DOHH2 (cell line): Measurements from ENCODE around the gene SNCG.

Source experiments
- H3F3A ChIP-seq: fragments of 200-600 bp; sonication (generic), shearing (Covaris generic); 2 replicates; pipeline ENCODE4 v1.6.0; 2016; ENCODE audit warnings: antibody characterized with exemption, mild to moderate bottlenecking; ENCODE audit not compliant: control insufficient read depth, insufficient read depth
- H3K27ac ChIP-seq: fragments of 200-600 bp; sonication (generic); 2 replicates; pipeline ENCODE4 v1.5.1; 2014; ENCODE audit warnings: low read depth, mild to moderate bottlenecking, low read length, moderate library complexity
- H3K27me3 ChIP-seq: fragments of 200-600 bp; sonication (generic); 2 replicates; pipeline ENCODE4 v1.6.1; 2014; ENCODE audit warnings: mild to moderate bottlenecking, low read length, mixed read lengths; ENCODE audit not compliant: control insufficient read depth
- H3K36me3 ChIP-seq: fragments of 200-600 bp; sonication (generic); 2 replicates; pipeline ENCODE4 v1.6.1; 2014; ENCODE audit warnings: mild to moderate bottlenecking, low read length, moderate library complexity, mixed read lengths; ENCODE audit not compliant: control insufficient read depth
- H3K4me1 ChIP-seq: fragments of 200-600 bp; sonication (generic); 2 replicates; pipeline ENCODE4 v1.6.1; 2014; ENCODE audit warnings: mild to moderate bottlenecking, low read length, mixed read lengths; ENCODE audit not compliant: control insufficient read depth
- H3K4me2 ChIP-seq: fragments of 200-600 bp; sonication (generic); 2 replicates; pipeline ENCODE4 v1.6.0; 2014; ENCODE audit warnings: mild to moderate bottlenecking, low read length, moderate library complexity
- H3K4me3 ChIP-seq: fragments of 200-600 bp; sonication (generic); 2 replicates; pipeline ENCODE4 v1.5.1; 2014; ENCODE audit warnings: mild to moderate bottlenecking, low read length, mixed read lengths
- H3K79me2 ChIP-seq: fragments of 200-600 bp; sonication (generic); 2 replicates; pipeline ENCODE4 v1.6.1; 2014; ENCODE audit warnings: mild to moderate bottlenecking, low read length, mixed read lengths; ENCODE audit not compliant: control insufficient read depth
- H3K9me2 ChIP-seq: fragments of 200-600 bp; sonication (generic); replicated peaks from 2 replicates; pipeline ENCODE4 v1.6.1; 2014; ENCODE audit warnings: mild to moderate bottlenecking, low read length, mixed read lengths; ENCODE audit not compliant: control insufficient read depth
- H3K9me3 ChIP-seq: fragments of 200-600 bp; sonication (generic); 2 replicates; pipeline ENCODE4 v1.6.1; 2014; ENCODE audit warnings: antibody characterized with exemption, low read length, mixed read lengths; ENCODE audit not compliant: control insufficient read depth, insufficient read depth
- H4K20me1 ChIP-seq: fragments of 200-600 bp; sonication (generic); 2 replicates; pipeline ENCODE4 v1.6.0; 2014; ENCODE audit warnings: low read depth, mild to moderate bottlenecking, antibody characterized with exemption, low read length, moderate library complexity; ENCODE audit not compliant: control insufficient read depth, insufficient read depth
- EZH2phosphoT487 ChIP-seq: fragments of 200-600 bp; sonication (generic); IDR thresholded peaks from 2 replicates; pipeline ENCODE4 v1.6.1; 2017; ENCODE audit warnings: borderline replicate concordance, mild to moderate bottlenecking, antibody characterized with exemption, low read length, moderate library complexity, mixed read lengths
- TF ChIP-seq, protein P1 (sequence below): fragments of 200-600 bp; sonication (generic); IDR thresholded peaks from one replicate; pipeline ENCODE4 v1.5.1; 2014; ENCODE audit warnings: antibody characterized with exemption, mild to moderate bottlenecking, low read depth, low read length; ENCODE audit not compliant: poor library complexity, severe bottlenecking

Gene SNCG

DNA sequence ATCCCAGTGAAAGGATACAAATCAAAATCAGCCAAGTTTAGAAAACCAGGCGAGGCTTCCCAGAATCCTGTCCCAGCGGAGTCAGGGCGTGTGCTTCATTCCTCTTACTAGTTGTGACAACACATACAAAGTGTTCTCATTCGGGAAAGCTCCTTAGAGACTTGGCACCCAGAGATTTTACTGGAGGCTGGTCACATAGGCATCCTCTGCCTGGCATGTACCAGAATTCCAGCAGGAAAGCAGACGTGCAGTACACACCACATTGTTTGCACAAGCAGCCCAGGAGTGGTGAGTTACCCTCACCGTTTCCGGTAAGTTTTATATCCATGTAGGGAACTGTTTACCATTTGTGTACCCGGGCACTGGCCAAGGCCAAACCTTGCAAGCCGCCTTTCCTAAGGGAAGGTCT, 35.8 kb upstream of the SNCG start:
- Histone ChIP-seq H3K4me2 (no peak overlapping the region), H3F3A (no peaks in the 10 kb centered on the region), H4K20me1 (no peaks in the 10 kb centered on the region), H3K4me3 (no peak overlapping the region), H3K27me3 (no peaks in the 10 kb centered on the region), H3K79me2 (no peaks in the 10 kb centered on the region), H3K9me2 (no peaks in the 10 kb centered on the region), H3K27ac (no peak overlapping the region), H3K36me3 (no peaks in the 10 kb centered on the region), H3K4me1 (no peaks in the 10 kb centered on the region), H3K9me3 (no peaks in the 10 kb centered on the region)
- TF ChIP-seq, protein P1, sequence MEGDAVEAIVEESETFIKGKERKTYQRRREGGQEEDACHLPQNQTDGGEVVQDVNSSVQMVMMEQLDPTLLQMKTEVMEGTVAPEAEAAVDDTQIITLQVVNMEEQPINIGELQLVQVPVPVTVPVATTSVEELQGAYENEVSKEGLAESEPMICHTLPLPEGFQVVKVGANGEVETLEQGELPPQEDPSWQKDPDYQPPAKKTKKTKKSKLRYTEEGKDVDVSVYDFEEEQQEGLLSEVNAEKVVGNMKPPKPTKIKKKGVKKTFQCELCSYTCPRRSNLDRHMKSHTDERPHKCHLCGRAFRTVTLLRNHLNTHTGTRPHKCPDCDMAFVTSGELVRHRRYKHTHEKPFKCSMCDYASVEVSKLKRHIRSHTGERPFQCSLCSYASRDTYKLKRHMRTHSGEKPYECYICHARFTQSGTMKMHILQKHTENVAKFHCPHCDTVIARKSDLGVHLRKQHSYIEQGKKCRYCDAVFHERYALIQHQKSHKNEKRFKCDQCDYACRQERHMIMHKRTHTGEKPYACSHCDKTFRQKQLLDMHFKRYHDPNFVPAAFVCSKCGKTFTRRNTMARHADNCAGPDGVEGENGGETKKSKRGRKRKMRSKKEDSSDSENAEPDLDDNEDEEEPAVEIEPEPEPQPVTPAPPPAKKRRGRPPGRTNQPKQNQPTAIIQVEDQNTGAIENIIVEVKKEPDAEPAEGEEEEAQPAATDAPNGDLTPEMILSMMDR, result no peak
- no peak for TF ChIP-seq EZH2phosphoT487

DNA sequence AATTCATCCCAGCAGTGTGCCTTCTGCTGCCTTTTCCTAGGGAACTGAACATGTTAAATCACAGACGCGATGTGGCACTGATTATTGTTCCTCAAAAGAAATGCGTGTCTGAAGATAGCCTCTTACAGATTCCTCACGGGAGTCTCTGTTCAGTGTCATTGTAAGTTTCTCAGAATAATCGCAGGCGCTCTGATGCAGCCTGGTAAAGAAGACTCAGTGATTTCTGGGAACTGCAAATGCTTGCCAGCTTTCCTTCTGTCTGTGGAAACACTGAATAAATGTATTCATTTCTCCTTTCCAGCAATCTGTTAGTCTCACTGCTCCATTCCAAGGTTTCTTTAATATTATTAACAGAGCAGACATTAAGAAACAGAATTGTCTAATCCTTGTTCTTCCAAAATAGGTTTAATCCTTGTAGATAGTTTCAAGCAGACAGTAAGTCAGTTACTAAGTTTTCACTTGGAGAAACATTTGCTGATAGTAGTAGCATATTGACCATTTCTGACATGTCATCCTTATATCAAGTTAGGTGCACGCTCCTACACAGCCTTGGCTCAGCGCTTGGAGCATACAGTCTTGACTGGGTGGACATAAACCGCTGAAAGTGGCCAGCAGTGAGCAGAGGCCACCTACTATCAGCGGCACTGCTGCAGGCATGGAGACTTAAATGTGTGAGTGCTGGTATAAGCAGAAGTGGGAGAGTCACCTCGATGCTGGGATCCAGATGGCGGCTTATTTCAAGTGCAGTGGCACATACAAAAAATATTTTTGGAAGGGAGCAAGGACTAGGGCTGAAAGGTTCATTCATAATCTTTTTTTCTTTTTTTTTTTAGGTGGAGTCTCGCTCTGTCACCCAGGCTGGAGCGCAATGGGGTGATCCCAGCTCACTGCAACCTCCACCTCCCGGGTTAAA, 28.7 kb upstream of the SNCG start:
- H3K36me3 ChIP-seq, result no peaks in the 10 kb centered on the region
- no peaks in the 10 kb centered on the region for H3K4me1 ChIP-seq

DNA sequence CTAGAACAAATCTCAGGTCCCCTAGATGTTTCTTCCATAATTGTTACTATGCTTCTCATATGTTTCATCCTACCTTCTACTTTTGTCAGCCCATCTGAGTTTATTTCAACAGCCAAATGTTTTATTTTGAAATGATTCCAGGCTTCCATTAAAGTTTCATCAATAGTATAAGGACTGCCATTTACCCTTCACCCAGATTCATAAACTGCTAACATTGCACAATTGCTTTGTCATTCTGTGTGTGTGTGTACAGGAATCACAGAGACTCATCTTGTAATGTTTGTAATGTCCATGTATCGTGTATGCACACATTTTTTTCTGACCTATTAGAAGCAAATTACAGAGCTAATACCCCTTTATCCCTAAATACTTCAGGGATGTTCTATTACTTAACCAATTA, 26.5 kb upstream of the SNCG start:
- H3K79me2 ChIP-seq, result no peaks in the 10 kb centered on the region
- H3K4me3 ChIP-seq, result no peak overlapping the region
- H3K4me2 ChIP-seq, result no peak overlapping the region
- H3K4me1 ChIP-seq, result no peaks in the 10 kb centered on the region
- H4K20me1 ChIP-seq, result no peaks in the 10 kb centered on the region
- no peak overlapping the region for H3K27ac ChIP-seq
- H3K27me3 ChIP-seq, result peaks cover 6% of the 10 kb centered on the region; the same call in 1 of the 2 replicates
- no peaks in the 10 kb centered on the region for H3K9me2 ChIP-seq
- H3K36me3 ChIP-seq, result no peaks in the 10 kb centered on the region
- TF ChIP-seq, protein P1, result no peak
- no peak for TF ChIP-seq EZH2phosphoT487
- no peaks in the 10 kb centered on the region for H3F3A ChIP-seq
- no peaks in the 10 kb centered on the region for H3K9me3 ChIP-seq

More for the DNA sequence above, 28.7 kb upstream of the SNCG start:
- Histone ChIP-seq H3K4me2 (no peak overlapping the region), H3K9me2 (no peaks in the 10 kb centered on the region), H4K20me1 (no peaks in the 10 kb centered on the region), H3K9me3 (no peaks in the 10 kb centered on the region), H3F3A (no peaks in the 10 kb centered on the region), H3K79me2 (no peaks in the 10 kb centered on the region), H3K27me3 (peaks cover 6% of the 10 kb centered on the region; the same call in 1 of the 2 replicates), H3K4me3 (no peak overlapping the region), H3K27ac (no peak overlapping the region)
- TF ChIP-seq EZH2phosphoT487, result no peak
- TF ChIP-seq, protein P1, result no peak
